Liver (tissue), 3 donors: ENCODE measurements around the gene EFR3B.

Experiments used
- GABPA ChIP-seq, 2 donors: IDR thresholded peaks in 1 of 2; conservative IDR thresholded peaks in 1 of 2; 2 replicates each; pipeline ENCODE4 v1.6.1; 2016; ENCODE audit warnings: antibody characterized with exemption in 2 of 2, mild to moderate bottlenecking in 1 of 2, moderate library complexity in 1 of 2
- TAF1 ChIP-seq: conservative IDR thresholded peaks from 2 replicates; pipeline ENCODE4 v1.6.1; 2016; ENCODE audit warnings: antibody characterized with exemption, mild to moderate bottlenecking
- YY1 ChIP-seq: IDR thresholded peaks from 2 replicates; pipeline ENCODE4 v1.6.1; 2016; ENCODE audit warnings: antibody characterized with exemption, mild to moderate bottlenecking
- ZBTB33 ChIP-seq: IDR thresholded peaks from 2 replicates; pipeline ENCODE4 v1.6.1; 2016; ENCODE audit warnings: antibody characterized with exemption
- TF ChIP-seq, protein P1 (sequence below): fragments of 150-350 bp; IDR thresholded peaks from 2 replicates; pipeline ENCODE4 v1.5.1; 2017; ENCODE audit warnings: improper control_type of control experiment, low read depth, low read length; ENCODE audit not compliant: missing input control
- TF ChIP-seq, protein P2 (sequence below): IDR thresholded peaks from 2 replicates; pipeline ENCODE4 v1.6.1; 2016; ENCODE audit warnings: antibody characterized with exemption
- TF ChIP-seq, protein P3 (sequence below): IDR thresholded peaks from 2 replicates; pipeline ENCODE4 v1.6.1; 2016; ENCODE audit warnings: antibody characterized with exemption
- TF ChIP-seq, protein P4 (sequence below): IDR thresholded peaks from 2 replicates; pipeline ENCODE4 v1.6.1; 2016; ENCODE audit warnings: antibody characterized with exemption, mild to moderate bottlenecking
- donor health status: healthy.
- donor health status: healthy.

GRCh38 chr2:25077789-25078169 lies 35.9 kb downstream of the EFR3B start:
- TF ChIP-seq, protein P1, sequence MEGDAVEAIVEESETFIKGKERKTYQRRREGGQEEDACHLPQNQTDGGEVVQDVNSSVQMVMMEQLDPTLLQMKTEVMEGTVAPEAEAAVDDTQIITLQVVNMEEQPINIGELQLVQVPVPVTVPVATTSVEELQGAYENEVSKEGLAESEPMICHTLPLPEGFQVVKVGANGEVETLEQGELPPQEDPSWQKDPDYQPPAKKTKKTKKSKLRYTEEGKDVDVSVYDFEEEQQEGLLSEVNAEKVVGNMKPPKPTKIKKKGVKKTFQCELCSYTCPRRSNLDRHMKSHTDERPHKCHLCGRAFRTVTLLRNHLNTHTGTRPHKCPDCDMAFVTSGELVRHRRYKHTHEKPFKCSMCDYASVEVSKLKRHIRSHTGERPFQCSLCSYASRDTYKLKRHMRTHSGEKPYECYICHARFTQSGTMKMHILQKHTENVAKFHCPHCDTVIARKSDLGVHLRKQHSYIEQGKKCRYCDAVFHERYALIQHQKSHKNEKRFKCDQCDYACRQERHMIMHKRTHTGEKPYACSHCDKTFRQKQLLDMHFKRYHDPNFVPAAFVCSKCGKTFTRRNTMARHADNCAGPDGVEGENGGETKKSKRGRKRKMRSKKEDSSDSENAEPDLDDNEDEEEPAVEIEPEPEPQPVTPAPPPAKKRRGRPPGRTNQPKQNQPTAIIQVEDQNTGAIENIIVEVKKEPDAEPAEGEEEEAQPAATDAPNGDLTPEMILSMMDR = no peak
- TF ChIP-seq YY1 (no peak), GABPA (IDR thresholded peaks at IDR 0.05 in 1 of 2, conservative IDR thresholded peaks at IDR 0.05 in 1 of 2) (no peak), TAF1 (no peak), ZBTB33 (no peak)
- TF ChIP-seq, protein P2, sequence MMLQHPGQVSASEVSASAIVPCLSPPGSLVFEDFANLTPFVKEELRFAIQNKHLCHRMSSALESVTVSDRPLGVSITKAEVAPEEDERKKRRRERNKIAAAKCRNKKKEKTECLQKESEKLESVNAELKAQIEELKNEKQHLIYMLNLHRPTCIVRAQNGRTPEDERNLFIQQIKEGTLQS = no peak
- TF ChIP-seq, protein P3, sequence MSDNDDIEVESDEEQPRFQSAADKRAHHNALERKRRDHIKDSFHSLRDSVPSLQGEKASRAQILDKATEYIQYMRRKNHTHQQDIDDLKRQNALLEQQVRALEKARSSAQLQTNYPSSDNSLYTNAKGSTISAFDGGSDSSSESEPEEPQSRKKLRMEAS = no peak
- TF ChIP-seq, protein P4, sequence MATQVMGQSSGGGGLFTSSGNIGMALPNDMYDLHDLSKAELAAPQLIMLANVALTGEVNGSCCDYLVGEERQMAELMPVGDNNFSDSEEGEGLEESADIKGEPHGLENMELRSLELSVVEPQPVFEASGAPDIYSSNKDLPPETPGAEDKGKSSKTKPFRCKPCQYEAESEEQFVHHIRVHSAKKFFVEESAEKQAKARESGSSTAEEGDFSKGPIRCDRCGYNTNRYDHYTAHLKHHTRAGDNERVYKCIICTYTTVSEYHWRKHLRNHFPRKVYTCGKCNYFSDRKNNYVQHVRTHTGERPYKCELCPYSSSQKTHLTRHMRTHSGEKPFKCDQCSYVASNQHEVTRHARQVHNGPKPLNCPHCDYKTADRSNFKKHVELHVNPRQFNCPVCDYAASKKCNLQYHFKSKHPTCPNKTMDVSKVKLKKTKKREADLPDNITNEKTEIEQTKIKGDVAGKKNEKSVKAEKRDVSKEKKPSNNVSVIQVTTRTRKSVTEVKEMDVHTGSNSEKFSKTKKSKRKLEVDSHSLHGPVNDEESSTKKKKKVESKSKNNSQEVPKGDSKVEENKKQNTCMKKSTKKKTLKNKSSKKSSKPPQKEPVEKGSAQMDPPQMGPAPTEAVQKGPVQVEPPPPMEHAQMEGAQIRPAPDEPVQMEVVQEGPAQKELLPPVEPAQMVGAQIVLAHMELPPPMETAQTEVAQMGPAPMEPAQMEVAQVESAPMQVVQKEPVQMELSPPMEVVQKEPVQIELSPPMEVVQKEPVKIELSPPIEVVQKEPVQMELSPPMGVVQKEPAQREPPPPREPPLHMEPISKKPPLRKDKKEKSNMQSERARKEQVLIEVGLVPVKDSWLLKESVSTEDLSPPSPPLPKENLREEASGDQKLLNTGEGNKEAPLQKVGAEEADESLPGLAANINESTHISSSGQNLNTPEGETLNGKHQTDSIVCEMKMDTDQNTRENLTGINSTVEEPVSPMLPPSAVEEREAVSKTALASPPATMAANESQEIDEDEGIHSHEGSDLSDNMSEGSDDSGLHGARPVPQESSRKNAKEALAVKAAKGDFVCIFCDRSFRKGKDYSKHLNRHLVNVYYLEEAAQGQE = no peak
